ENCODE measurements around the gene SNORC. TPM values are rescaled to one million over a fixed set of nuclear protein-coding genes. Genes with fewer than 3 reads are reported as not detected.

SNORC gene
- total and polyA plus RNA-seq, 12 donors: 0.35 to 12.5 (median 2.1) TPM; not detected in 1

- no peaks in the 10 kb centered on the region for H3K9me3 ChIP-seq (replicated peaks in 1 of 3)
- TF ChIP-seq POLR2A (IDR thresholded peaks at IDR 0.05) (no peak), CTCF (IDR thresholded peaks at IDR 0.05) (no peak)
- H3K36me3 ChIP-seq (replicated peaks in 1 of 2): no peaks in the 10 kb centered on the region
- WGBS, 4 donors: 27 to 39% (median 32%) methylated on average over 7 to 21 of the region's 21 CpGs
- peak overlapping the region in 2 of 5 donors; percentile 13 to 28 for H3K27ac ChIP-seq
- intact Hi-C loops (cut with DNase I): no loop called here
- H3K4me3 ChIP-seq: peak overlapping the region in 1 of 4 donors; percentile 65
- DNase-seq: peak in 1 of 7 donors; percentile 17
- H3K27me3 ChIP-seq: no peaks in the 10 kb centered on the region
- peaks cover 4 to 13% of the 10 kb centered on the region in 2 donors for H3K4me1 ChIP-seq (replicated peaks in 1 of 2)
Observed at GRCh38 chr2:232876978-232877441, 6.9 kb downstream of the SNORC start.

- peaks cover 4 to 13% of the 10 kb centered on the region in 2 donors for H3K4me1 ChIP-seq (replicated peaks in 1 of 2)
- intact Hi-C loops (cut with DNase I): no loop called here
- H3K9me3 ChIP-seq (replicated peaks in 1 of 3): no peaks in the 10 kb centered on the region
- 88 to 96% (median 94%) methylated on average over 7 to 13 of the region's 13 CpGs for WGBS, 4 donors
- no peaks in the 10 kb centered on the region for H3K36me3 ChIP-seq (replicated peaks in 1 of 2)
- no peaks in the 10 kb centered on the region for H3K27me3 ChIP-seq
- TF ChIP-seq POLR2A (IDR thresholded peaks at IDR 0.05) (no peak), CTCF (IDR thresholded peaks at IDR 0.05) (no peak)
- no peak overlapping the region for H3K4me3 ChIP-seq
- peak in 1 of 7 donors; percentile 9 for DNase-seq
- H3K27ac ChIP-seq: no peak overlapping the region
Observed at GRCh38 chr2:232877940-232878511, 8.0 kb downstream of the SNORC start.

GRCh38 chr2:232878855-232879617, 9.0 kb downstream of the SNORC start:
- peaks cover 4 to 13% of the 10 kb centered on the region in 2 donors for H3K4me1 ChIP-seq (replicated peaks in 1 of 2)
- H3K27ac ChIP-seq: no peak overlapping the region
- intact Hi-C loops (cut with DNase I): no loop called here
- 75 to 97% (median 88%) methylated on average over 8 to 20 of the region's 20 CpGs for WGBS, 4 donors
- H3K36me3 ChIP-seq (replicated peaks in 1 of 2): no peaks in the 10 kb centered on the region
- no peaks in the 10 kb centered on the region for H3K27me3 ChIP-seq
- no peak overlapping the region for H3K4me3 ChIP-seq
- no peak for TF ChIP-seq CTCF (IDR thresholded peaks at IDR 0.05)
- no peak for TF ChIP-seq POLR2A (IDR thresholded peaks at IDR 0.05)
- DNase-seq: peak in 1 of 7 donors; percentile 9
- no peaks in the 10 kb centered on the region for H3K9me3 ChIP-seq (replicated peaks in 1 of 3)

- Histone ChIP-seq H3K27ac (no peak overlapping the region), H3K27me3 (no peaks in the 10 kb centered on the region), H3K9me3 (replicated peaks in 1 of 3) (no peaks in the 10 kb centered on the region), H3K4me3 (no peak overlapping the region), H3K4me1 (replicated peaks in 1 of 2) (peaks cover 4 to 13% of the 10 kb centered on the region in 2 donors), H3K36me3 (replicated peaks in 1 of 2) (no peaks in the 10 kb centered on the region)
- WGBS, 4 donors: 81 to 90% (median 87%) methylated on average over 10 to 21 of the region's 21 CpGs
- peak in 1 of 7 donors; percentile 11 for DNase-seq
- intact Hi-C loops (cut with DNase I): no loop called here
- TF ChIP-seq POLR2A (IDR thresholded peaks at IDR 0.05) (no peak), CTCF (IDR thresholded peaks at IDR 0.05) (no peak)
Observed at GRCh38 chr2:232879618-232880494, 9.8 kb downstream of the SNORC start.

Data from adrenal gland (tissue), 12 donors.